ENCODE data around the gene ART1.

ART1 gene

GRCh38 chr11:3666023-3666530 lies 21.1 kb downstream of the ART1 start:
- DNase-seq = no peak

GRCh38 chr11:3667149-3668035 lies 22.5 kb downstream of the ART1 start:
- DNase-seq = no peak

DNA sequence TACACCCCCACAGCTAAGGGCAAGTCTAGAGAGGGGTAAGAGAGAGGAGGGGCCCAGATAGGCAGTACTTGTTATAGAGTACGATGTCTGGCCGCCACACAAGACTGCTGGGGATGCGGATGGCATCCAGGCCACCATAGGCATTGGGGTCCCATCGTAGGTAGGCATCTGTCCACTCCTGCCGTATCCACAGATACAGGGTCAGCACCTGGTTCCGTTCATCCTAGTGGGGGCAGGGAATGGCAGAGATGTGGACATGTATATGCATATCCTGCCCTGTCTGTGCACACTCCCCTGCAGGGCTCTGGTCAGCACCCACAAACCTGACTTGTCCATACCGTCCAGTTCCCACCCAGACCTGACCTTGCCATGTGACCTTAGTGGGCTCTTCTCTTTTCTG lies 24.2 kb downstream of the ART1 start:
- no peak for DNase-seq

- no peak for DNase-seq
These were observed 24.8 kb downstream of the ART1 start for GRCh38 chr11:3669742-3670183.

- DNase-seq = no peak
These were observed 26.7 kb downstream of the ART1 start, which contains the start of gene CHRNA10 for GRCh38 chr11:3671334-3672254. CHRNA10 (minus strand) TSS chr11:3671384; CDS start chr11:3671312, 72 bp downstream.

DNA sequence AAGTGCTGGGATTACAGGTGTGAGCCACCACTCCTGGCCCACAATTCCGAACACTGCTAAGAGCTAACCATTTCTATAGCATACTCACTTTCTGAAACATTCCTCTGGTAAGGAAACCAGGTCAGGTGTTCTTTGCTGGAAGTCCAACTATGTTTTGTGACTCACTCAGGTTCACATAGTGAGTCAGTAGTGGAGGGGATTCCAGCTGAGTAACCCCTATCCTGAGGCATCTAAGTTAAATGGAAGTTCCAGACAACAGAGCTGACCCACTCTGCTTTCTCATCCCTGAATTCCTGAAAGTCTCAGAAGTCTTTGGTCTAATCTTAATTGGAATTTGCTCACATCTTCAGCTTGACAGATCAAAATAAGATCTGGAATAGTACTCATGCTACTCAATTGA lies 29.3 kb downstream of the ART1 start:
- DNase-seq = no peak

DNA sequence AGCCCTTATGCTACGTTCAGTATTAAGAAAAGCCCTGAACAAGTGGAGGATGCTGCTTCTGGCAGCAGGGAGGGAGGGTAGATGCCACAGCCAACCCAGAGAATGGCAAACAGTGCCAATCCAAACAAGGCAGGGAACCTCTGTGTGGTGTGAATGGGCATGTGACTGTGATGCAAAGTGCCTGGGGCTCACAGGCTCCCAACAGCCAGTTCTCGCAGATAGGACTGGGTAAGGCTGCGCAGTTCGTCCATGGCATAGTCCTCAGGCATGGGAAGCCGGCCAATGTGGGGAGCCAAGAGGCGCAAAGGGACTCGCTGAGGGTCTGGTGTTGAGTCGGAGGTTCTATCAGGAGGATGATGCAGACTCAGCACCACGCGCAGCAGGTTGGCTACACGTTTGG lies 31.0 kb downstream of the ART1 start:
- DNase-seq = no peak

DNA sequence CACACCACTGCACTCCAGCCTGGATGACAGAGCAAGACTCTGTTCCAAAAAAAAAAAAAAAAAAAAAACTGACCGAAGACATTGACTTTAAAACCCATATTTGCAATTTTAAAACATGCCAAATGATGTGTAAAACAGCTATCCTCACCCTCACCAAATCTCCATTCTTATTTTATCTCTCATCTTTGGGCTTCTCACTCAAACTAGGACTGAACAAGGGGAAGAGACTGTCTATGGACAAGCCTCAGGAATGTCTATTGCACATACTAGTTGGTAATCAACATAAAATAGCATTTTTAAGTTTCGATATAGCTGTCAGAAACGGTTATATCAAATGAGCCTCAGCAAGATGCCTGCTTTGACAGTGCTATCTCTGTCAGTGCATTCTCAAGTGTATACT lies 34.1 kb downstream of the ART1 start:
- no peak for DNase-seq

GRCh38 chr11:3683039-3683438 lies 38.1 kb downstream of the ART1 start:
- DNase-seq = no peak

DNA sequence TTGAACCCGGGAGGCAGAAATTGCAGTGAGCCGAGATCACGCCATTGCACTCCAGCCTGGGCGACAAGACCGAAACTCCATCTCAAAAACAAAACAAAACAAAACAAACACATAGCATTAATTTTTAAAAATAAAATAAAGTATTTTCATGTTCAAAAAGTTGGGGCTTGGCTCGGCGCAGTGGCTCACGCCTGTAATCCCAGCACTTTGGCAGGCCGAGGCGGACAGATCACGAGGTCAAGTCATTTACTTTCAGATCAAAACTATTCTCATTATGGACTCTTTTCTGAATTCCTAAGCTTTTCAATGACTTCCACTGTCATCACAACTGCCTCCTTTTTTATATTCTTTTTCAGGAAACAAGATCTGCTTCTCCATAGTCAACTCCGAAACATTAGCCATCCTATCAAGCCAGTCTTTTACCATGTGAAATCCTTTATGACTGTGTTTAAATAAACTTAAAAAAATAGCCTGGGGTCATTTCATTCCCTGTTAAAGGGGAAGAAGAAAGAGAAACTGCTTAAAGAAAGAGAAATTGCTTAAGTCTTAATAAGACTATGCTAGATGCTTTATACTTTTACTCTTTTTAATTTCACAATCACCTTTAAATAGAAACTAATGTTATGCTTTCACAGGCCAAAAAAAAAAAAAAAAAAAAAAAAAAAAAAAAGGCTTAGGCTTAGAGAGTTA lies 39.3 kb downstream of the ART1 start:
- no peak for DNase-seq

DNA sequence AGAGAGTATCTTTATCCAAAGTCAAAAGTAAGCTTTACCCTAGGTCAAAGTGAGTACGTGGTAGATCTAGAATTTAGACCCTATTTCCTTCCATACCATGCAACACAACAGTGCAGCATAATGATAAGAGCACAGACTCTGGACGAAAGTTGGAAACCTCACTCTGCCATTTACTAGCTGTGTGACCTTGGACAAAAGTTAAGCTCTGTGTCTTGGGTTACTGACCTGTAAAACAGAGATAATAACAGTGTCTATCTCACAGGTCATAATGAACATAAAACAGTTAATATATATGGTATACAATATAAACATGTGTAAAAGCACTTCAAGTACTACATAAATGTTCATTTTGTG lies 39.9 kb downstream of the ART1 start:
- DNase-seq = no peak

DNA sequence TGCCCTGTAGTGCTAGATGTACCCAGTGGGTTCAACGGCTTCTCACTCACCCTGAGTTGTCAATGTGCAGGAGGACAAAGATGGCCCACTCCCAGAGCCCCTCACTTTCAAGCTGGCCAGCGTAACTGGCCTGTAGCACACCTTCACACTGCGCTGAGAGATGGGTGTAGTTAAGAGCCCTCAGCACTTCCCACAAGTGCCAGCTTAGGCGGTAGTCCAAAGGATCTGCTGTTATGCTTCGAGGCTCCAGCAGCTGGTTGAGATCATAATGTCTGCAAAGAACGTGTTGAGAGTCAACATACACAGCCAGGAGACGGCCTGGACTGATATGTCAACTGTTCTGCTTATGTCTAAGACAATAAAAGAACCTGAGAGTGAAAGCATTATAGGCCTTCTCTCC lies 41.0 kb downstream of the ART1 start:
- DNase-seq = peak; percentile 16

GRCh38 chr11:3686751-3687150 lies 41.8 kb downstream of the ART1 start:
- no peak for DNase-seq

GRCh38 chr11:3700410-3700809 lies 55.5 kb downstream of the ART1 start:
- DNase-seq = no peak

GRCh38 chr11:3700910-3701309 lies 56.0 kb downstream of the ART1 start:
- DNase-seq = no peak

GRCh38 chr11:3703383-3703782 lies 58.5 kb downstream of the ART1 start:
- DNase-seq = no peak

DNA sequence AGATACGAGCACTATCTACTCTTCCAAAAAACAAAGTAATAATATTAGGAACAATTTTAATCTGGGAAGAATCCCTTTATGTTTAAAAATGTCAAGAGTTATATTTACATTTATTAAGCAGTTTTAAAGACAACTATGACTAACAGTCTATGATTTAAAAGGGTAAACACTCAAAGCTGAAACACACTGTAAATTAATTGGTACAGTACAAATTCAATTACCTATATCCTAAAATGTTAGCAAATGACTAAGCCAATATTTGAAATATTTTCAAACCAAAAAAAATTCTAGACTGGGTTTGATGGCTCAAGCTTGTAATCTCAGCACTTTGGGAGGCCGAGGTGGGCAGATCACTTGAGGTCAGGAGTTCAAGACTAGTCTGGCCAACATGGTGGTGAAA lies 62.2 kb downstream of the ART1 start:
- no peak for DNase-seq

- no peak for DNase-seq
These were observed 65.0 kb downstream of the ART1 start for GRCh38 chr11:3709977-3710376.

DNA sequence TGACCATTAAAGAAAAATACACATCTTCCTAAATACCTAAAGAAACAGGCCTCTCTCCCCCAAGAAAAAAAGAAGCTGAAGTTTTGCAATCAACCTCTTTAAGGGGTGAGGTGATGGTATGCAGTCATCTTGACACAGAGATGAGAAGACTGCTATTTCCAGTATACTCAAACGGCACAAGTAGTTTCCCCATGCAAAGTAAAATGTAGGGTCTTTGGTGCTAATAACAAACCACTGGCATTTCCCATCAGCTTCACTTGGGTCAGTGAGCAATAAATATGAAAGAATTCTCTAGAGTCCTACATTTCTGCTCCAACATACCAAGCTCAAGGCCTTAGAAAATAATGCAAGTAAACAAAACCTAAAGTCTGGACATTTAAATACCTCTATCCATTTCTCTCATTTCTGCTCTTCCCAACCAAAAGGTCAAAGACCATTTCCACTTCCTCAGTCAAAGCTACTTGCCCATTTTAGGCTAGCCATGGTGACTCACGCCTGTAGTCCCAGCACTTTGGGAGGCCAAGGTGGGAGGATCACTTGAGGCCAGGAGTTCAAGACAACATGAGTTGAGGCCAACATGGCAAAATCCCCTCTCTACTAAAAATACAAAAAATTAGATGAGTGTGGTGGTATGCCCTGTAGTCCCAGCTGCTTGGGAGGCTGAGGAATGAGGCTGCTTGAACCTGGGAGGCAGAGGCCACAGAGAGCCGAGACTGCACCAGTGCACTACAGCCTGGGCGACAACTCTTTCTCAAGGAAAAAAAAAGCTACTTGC lies 65.7 kb downstream of the ART1 start:
- no peak for DNase-seq

DNA sequence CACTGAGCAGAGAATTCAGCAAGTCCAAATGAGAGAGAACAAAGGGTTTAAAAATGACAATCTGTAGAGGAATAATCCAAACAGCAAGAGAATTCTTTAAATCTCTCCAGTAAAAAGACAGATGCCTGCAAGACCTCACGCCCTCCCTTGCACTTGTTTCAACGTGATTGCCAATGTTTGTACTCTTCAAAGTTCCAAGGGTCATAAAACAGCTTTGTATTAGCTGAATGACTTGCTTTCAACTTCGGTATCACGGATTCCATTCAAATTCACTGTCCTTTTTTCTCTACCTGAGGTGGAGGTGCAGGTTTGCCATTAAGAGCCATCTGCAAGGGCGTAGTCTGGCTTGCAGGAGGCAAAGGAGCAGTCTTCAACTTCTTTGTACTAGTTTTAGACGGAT lies 67.3 kb downstream of the ART1 start:
- no peak for DNase-seq

Data from DMS79 treated with DMSO at 0.1 percent for 48 hours (cell line).